IMR-90 (cell line): ENCODE measurements around the gene STING1.

Experiments
- BHLHE40 ChIP-seq: fragments of 150-350 bp; IDR thresholded peaks from 2 replicates; pipeline ENCODE4 v1.6.1; 2016; ENCODE audit warnings: mild to moderate bottlenecking, low read depth, low read length
- CEBPB ChIP-seq: IDR thresholded peaks from 2 replicates; pipeline ENCODE4 v1.6.1; 2012; ENCODE audit warnings: low read depth, low read length, improper control_type of control experiment
- CTCF ChIP-seq: conservative IDR thresholded peaks from 2 replicates; pipeline ENCODE4 v1.5.1; 2012; ENCODE audit warnings: mild to moderate bottlenecking, low read depth, low read length, improper control_type of control experiment
- MAFK ChIP-seq: IDR thresholded peaks from 2 replicates; pipeline ENCODE4 v1.6.1; 2012; ENCODE audit warnings: low read depth, low read length, improper control_type of control experiment
- MXI1 ChIP-seq: IDR thresholded peaks from 2 replicates; pipeline ENCODE4 v1.6.1; 2012; ENCODE audit warnings: low read depth, mild to moderate bottlenecking, low read length, moderate library complexity, borderline replicate concordance
- POLR2A ChIP-seq: IDR thresholded peaks from 2 replicates; pipeline ENCODE4 v1.6.1; 2012; ENCODE audit warnings: mild to moderate bottlenecking, low read depth, low read length
- RAD21 ChIP-seq: IDR thresholded peaks from 2 replicates; pipeline ENCODE4 v1.6.1; 2012; ENCODE audit warnings: low read length, improper control_type of control experiment
- RCOR1 ChIP-seq: IDR thresholded peaks from 2 replicates; pipeline ENCODE4 v1.6.1; 2012; ENCODE audit warnings: mild to moderate bottlenecking, low read length, improper control_type of control experiment; ENCODE audit not compliant: insufficient replicate concordance

- TF ChIP-seq CTCF, result no peak
- no peak for TF ChIP-seq RCOR1
- TF ChIP-seq RAD21, result no peak
- TF ChIP-seq MAFK, result no peak
- no peak for TF ChIP-seq BHLHE40
- TF ChIP-seq MXI1, result no peak
- no peak for TF ChIP-seq POLR2A
- TF ChIP-seq CEBPB, result no peak
These were observed 28.6 kb downstream of the STING1 start for GRCh38 chr5:139453683-139454567.
